MM.1S (cell line): ENCODE data around the gene CCDC47.

Experiments
- DNase-seq: peaks from one replicate; pipeline ENCODE4 v3.0.0-alpha.2; 2015
- H2AFZ ChIP-seq: fragments of 300-600 bp; sonication (generic); 2 replicates; pipeline ENCODE4 v1.6.0; 2016; ENCODE audit warnings: antibody characterized with exemption, low read length
- H3F3A ChIP-seq: fragments of 300-600 bp; sonication (generic); 2 replicates; pipeline ENCODE4 v1.6.1; 2016; ENCODE audit warnings: mild to moderate bottlenecking, antibody characterized with exemption, low read length, moderate library complexity, mixed read lengths; ENCODE audit not compliant: insufficient read depth
- H3K27ac ChIP-seq: fragments of 300-600 bp; sonication (generic); 2 replicates; pipeline ENCODE4 v1.5.1; 2016; ENCODE audit warnings: mild to moderate bottlenecking, low read length
- H3K27me3 ChIP-seq: fragments of 300-600 bp; sonication (generic); replicated peaks from 2 replicates; pipeline ENCODE4 v1.6.0; 2016; ENCODE audit warnings: low read length; ENCODE audit not compliant: insufficient read depth
- H3K36me3 ChIP-seq: fragments of 300-600 bp; sonication (generic); replicated peaks from 2 replicates; pipeline ENCODE4 v1.6.1; 2016; ENCODE audit warnings: mild to moderate bottlenecking, low read length, mixed read lengths; ENCODE audit not compliant: insufficient read depth
- H3K4me1 ChIP-seq: fragments of 300-600 bp; sonication (generic); 2 replicates; pipeline ENCODE4 v1.6.1; 2016; ENCODE audit warnings: low read length, mixed read lengths
- H3K4me2 ChIP-seq: fragments of 300-600 bp; sonication (generic); 2 replicates; pipeline ENCODE4 v1.6.0; 2016; ENCODE audit warnings: low read depth, low read length
- H3K4me3 ChIP-seq: fragments of 300-600 bp; sonication (generic); 2 replicates; pipeline ENCODE4 v1.5.1; 2016; ENCODE audit warnings: low read length, mixed read lengths
- H3K79me2 ChIP-seq: fragments of 300-600 bp; sonication (generic); 2 replicates; pipeline ENCODE4 v1.6.1; 2016; ENCODE audit warnings: mixed run types, low read length, mixed read lengths
- H3K9ac ChIP-seq: fragments of 300-600 bp; sonication (generic); 2 replicates; pipeline ENCODE4 v1.6.1; 2016; ENCODE audit warnings: low read length, mixed read lengths
- H3K9me2 ChIP-seq: fragments of 300-600 bp; sonication (generic); replicated peaks from 2 replicates; pipeline ENCODE4 v1.6.1; 2016; ENCODE audit warnings: mild to moderate bottlenecking, low read length, mixed read lengths; ENCODE audit not compliant: insufficient read depth
- H3K9me3 ChIP-seq: fragments of 300-600 bp; sonication (generic); replicated peaks from 2 replicates; pipeline ENCODE4 v1.6.1; 2016; ENCODE audit warnings: mild to moderate bottlenecking, low read length, mixed read lengths; ENCODE audit not compliant: insufficient read depth
- H4K20me1 ChIP-seq: fragments of 300-600 bp; sonication (generic); 2 replicates; pipeline ENCODE4 v1.6.1; 2016; ENCODE audit warnings: mild to moderate bottlenecking, low read length, moderate library complexity, mixed read lengths; ENCODE audit not compliant: insufficient read depth
- CTCF ChIP-seq: fragments of 300-600 bp; sonication (generic); IDR thresholded peaks from 2 replicates; pipeline ENCODE4 v1.5.1; 2016; ENCODE audit warnings: antibody characterized with exemption, low read length, mixed read lengths
- EZH2 ChIP-seq: fragments of 300-600 bp; sonication (generic); optimal IDR thresholded peaks from 2 replicates; pipeline ENCODE3; 2017; ENCODE audit warnings: low read depth, mild to moderate bottlenecking, antibody characterized with exemption, low read length, mixed read lengths
- EZH2phosphoT487 ChIP-seq: fragments of 300-600 bp; sonication (generic); IDR thresholded peaks from 2 replicates; pipeline ENCODE4 v1.6.1; 2018; ENCODE audit warnings: antibody characterized with exemption, low read length

The CCDC47 gene

GRCh38 chr17:63704836-63705235 is 68.6 kb downstream of the CCDC47 start:
- Histone ChIP-seq H3K4me2 (no peak overlapping the region), H3K4me1 (no peaks in the 10 kb centered on the region), H2AFZ (no peak overlapping the region), H3K9ac (no peak overlapping the region), H4K20me1 (no peaks in the 10 kb centered on the region), H3K9me3 (no peaks in the 10 kb centered on the region), H3K79me2 (no peaks in the 10 kb centered on the region), H3K4me3 (no peak overlapping the region), H3K36me3 (no peaks in the 10 kb centered on the region), H3K9me2 (no peaks in the 10 kb centered on the region), H3F3A (no peaks in the 10 kb centered on the region), H3K27me3 (no peaks in the 10 kb centered on the region), H3K27ac (no peak overlapping the region)
- no peak for DNase-seq
- no peak for TF ChIP-seq EZH2
- TF ChIP-seq CTCF, result no peak
- TF ChIP-seq EZH2phosphoT487, result no peak

GRCh38 chr17:63704259-63704576 is 69.2 kb downstream of the CCDC47 start:
- DNase-seq, result no peak
- H3F3A ChIP-seq, result no peaks in the 10 kb centered on the region
- no peaks in the 10 kb centered on the region for H3K9me3 ChIP-seq
- no peak for TF ChIP-seq EZH2phosphoT487
- no peak for TF ChIP-seq EZH2
- no peak for TF ChIP-seq CTCF
- H4K20me1 ChIP-seq, result no peaks in the 10 kb centered on the region
- no peak overlapping the region for H2AFZ ChIP-seq
- H3K79me2 ChIP-seq, result no peaks in the 10 kb centered on the region
- H3K27me3 ChIP-seq, result no peaks in the 10 kb centered on the region
- no peak overlapping the region for H3K27ac ChIP-seq
- no peak overlapping the region for H3K9ac ChIP-seq
- no peak overlapping the region for H3K4me2 ChIP-seq
- no peaks in the 10 kb centered on the region for H3K9me2 ChIP-seq
- no peak overlapping the region for H3K4me3 ChIP-seq
- no peaks in the 10 kb centered on the region for H3K36me3 ChIP-seq
- H3K4me1 ChIP-seq, result no peaks in the 10 kb centered on the region

- Histone ChIP-seq H3K9me2 (no peaks in the 10 kb centered on the region), H3K36me3 (no peaks in the 10 kb centered on the region), H3K4me3 (no peak overlapping the region), H3K27ac (no peak overlapping the region), H3K4me2 (no peak overlapping the region), H3K9ac (no peak overlapping the region), H3F3A (no peaks in the 10 kb centered on the region), H3K4me1 (no peaks in the 10 kb centered on the region), H4K20me1 (no peaks in the 10 kb centered on the region), H3K27me3 (no peaks in the 10 kb centered on the region), H3K9me3 (no peaks in the 10 kb centered on the region), H3K79me2 (no peaks in the 10 kb centered on the region), H2AFZ (no peak overlapping the region)
- TF ChIP-seq EZH2, result no peak
- no peak for TF ChIP-seq EZH2phosphoT487
- TF ChIP-seq CTCF, result no peak
- DNase-seq, result no peak
Measured at GRCh38 chr17:63703556-63704258, 69.7 kb downstream of the CCDC47 start.
